Measurements from ENCODE around the gene P3H2.

P3H2 gene

DNA sequence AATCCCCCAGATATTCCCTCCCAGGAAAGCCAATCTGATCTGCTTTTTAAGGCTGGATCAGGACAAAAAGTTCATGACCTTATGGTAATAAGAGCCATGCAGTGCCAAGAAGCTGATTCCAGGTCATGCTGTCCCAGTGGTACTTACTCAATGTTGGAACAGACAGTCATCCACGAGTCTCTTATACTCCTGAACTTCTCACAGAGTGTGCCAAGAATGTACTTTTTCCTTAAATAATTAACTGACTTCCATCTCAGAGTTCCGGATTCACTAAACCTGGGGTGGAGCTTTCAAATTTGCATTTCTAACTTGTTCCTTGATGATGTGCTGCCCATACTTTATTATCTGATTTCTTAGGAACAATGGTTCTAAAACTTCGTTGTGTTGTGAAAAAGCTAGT, 3.4 kb upstream of the P3H2 start:
- no peak for DNase-seq (ENCODE audit: low spot score)

DNA sequence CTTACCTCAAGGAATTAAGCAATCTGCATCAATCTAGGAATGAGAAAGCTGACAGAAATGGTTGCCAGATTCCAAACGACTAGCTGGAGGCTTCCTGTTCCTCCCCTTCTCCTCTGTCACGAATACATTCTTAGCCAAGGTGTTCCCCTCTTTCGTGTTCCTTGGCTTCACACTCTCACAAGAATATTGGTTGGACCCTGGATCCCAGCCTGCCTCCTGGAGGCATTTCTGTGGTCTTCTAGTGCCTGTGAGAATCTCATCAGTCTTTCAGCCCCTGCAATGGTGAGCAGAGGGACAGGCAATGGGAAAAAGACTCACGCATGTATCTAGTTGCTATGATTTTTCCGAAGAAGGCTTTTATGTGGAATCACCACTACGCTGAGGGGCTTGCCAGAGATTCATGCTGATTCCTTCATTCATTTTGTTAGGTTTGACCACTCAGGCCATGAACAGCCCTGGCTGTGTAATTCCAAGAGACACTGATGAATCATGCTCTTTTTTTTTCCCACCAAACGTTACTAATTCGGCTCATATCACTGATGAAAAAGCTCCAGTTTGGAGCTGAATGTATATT, 1.6 kb upstream of the P3H2 start:
- no peak for DNase-seq (ENCODE audit: low spot score)

DNA sequence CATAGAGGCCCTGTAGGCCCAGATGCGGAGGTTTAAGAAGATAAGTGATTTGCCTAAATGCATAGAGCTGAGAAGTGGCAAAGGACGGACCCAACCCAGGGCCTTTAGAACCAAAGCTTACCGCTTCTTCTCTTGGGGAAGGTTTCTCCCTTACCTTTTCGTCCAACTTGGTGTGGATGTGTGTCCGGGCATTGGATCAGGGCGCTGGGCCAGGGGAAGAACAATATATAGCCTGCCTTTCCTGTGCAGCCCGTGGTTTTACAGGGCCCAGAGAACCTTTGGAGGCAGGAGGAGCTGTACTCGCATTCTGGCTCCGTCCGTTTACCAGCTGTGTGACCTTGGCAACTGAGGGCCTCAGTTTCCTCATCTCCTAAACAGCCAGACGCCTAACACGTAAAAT, 686 bp upstream of the P3H2 start:
- no peak for DNase-seq (ENCODE audit: low spot score)

DNA sequence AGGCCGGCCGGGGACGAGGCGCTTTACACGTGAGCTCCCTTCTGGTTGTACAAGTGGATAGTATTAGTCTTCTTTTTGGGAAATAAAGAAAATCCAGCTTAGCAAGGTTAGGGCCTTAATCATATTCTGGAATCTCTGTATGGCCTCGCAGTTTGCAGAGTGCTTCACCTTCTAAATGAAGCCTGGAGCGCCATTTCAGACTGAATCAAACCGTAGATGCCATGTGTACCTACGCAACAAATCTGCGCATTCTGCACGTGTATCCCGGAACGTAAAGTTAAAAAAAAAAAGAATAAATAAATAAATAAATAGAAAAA, 322 bp upstream of the P3H2 start:
- no peak for DNase-seq (ENCODE audit: low spot score)

GRCh38 chr3:190119461-190120268, 1.0 kb downstream of the P3H2 start:
- DNase-seq (ENCODE audit: low spot score), result no peak

DNA sequence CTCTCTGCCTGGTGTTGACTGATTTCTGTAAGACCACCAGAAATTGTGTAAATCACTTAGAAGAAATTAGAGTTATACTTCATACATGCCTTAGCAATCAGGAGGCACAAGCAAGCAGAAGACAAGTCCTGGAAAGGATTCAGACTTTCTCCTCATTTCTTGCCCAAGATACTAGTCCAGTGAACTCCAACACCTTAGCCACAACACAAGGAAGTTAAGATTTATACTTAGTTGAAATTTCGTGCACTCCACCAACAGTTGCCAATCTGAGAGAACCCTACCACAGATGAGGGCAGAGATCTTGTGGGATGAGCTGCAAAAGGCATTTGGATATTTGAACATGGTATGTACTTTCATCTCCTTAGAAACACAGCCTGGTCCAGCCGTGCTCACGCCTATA, 2.3 kb downstream of the P3H2 start:
- DNase-seq (ENCODE audit: low spot score), result no peak

- DNase-seq (ENCODE audit: low spot score), result no peak
These were observed 2.7 kb downstream of the P3H2 start for GRCh38 chr3:190117981-190118380.

GRCh38 chr3:190116551-190117067, 4.1 kb downstream of the P3H2 start:
- DNase-seq (ENCODE audit: low spot score), result peak; percentile 12

- DNase-seq (ENCODE audit: low spot score), result no peak
These were observed 9.9 kb downstream of the P3H2 start for GRCh38 chr3:190110826-190111225.

DNA sequence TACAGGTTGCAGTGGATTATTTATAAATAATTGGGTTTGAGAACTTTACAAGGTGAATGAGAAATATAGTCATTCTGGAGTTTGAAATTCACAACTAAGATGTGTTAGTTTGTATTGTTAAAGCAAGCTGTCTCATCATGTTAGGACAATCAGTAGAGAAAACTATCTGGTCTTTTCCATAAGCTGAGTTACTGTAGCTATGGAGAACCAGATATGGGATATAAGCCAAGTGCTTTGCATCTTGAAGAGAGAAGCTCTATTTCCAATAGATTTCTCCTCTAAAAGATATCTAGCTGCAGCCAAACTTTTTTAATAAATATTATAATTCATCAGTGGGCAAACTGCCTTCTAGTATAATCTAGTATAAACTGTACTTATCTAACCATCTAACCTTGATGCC, 11.3 kb downstream of the P3H2 start:
- no peak for DNase-seq (ENCODE audit: low spot score)

DNA sequence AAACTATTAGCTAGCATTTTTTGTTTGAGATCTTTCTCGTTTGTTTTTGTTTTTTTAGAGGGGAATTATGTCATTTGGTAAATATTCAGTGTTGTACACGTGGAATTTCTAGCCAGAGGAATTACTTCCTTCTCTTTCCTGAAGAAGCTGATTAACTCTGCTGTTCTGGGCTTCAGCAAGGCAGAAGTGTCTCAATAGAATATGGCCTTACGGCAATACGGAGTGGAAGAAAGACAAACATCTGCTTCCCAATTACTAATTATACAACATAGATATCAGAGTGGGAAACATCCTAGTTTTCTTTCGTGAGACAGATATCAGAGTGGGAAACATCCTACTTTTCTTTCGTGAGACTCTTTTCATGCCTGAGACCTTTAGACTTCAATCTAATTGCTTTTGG, 11.9 kb downstream of the P3H2 start:
- no peak for DNase-seq (ENCODE audit: low spot score)

- no peak for DNase-seq (ENCODE audit: low spot score)
These were observed 14.8 kb downstream of the P3H2 start for GRCh38 chr3:190105876-190106275.

DNA sequence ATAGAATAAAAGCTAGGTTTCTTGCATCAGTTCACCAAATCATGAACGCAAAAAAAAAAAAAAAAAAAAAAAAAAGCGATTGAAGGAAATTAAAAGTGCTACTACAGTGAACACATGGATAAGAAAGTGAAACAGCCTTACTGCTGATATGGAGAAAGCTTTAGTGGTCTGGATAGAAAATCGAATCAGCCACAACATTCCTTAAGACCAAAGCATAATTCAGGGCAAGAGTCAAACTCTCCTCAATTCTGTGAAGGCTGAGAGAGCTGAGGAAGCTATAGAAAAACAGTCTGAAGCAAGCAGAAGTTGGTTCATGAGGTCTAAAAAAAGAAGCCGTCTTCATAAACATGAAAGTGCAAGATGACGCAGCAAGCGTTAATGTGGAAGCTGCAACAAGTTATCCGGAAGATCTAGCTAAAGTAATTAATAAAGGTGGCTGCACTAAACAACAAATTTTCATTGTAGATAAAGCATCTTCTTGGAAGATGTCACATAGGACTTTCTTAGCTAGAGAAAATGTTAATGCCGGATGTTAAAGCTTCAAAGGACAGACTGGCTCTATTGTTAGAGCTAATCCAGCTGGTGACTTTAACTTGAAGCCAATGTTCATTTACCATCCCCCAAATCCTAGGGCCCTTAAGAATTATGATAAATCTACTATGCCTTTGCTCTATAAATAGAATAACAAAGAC, 19.2 kb downstream of the P3H2 start:
- DNase-seq (ENCODE audit: low spot score), result no peak

DNA sequence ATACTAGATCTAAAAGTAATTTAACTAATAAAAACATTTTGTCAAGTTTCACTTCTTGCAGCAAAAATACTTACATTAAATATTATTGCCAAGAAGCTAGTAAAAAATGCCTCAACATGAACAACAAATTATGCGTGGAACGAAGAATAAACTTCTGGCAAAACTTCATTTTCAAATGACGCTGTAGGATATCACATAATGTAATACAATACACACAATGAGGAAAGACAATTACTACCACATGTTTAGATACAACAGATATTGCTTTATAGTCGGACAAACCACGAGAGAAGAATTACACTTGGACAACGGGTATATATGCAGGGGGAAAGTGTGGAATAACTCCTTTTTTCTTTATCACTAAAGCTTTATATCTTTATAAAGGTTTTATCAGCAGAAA, 21.6 kb downstream of the P3H2 start:
- no peak for DNase-seq (ENCODE audit: low spot score)

DNA sequence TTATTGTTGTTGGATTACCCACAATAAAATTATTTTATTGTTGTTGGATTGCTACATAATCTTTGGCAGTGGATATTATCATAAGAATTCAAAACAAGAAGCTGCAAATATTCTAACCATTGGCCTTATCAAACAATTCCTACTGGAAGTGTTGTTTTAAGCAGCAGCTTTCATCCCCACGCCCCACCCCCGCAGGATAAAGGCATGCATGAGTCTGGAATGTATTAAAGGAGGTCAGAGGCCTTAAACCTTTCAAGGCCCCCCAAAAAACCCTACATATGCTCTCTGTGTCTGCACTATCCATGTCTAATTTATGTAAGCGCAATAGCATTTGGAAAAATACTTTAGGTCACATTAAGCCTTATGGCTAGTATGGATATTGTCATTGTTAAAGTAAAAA, 23.1 kb downstream of the P3H2 start:
- DNase-seq (ENCODE audit: low spot score), result no peak

DNA sequence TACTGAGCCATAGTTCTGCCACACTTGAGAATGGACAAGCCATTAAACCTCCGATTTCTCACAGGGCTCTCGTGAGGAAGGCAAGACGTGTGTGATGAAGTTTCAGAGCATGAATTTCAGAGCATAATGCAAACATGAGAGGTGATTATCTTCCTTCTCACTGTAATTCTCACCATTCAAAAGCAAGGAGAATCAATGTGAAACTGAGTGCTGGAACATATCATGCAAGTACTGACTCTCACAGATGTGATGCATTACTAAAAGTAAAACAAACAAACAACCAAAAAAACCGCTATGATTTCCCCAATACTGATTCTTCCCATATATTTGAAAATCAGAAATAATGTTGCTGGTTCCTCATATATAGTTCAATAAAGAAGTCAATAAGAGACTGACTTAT, 23.7 kb downstream of the P3H2 start:
- DNase-seq (ENCODE audit: low spot score), result no peak

DNA sequence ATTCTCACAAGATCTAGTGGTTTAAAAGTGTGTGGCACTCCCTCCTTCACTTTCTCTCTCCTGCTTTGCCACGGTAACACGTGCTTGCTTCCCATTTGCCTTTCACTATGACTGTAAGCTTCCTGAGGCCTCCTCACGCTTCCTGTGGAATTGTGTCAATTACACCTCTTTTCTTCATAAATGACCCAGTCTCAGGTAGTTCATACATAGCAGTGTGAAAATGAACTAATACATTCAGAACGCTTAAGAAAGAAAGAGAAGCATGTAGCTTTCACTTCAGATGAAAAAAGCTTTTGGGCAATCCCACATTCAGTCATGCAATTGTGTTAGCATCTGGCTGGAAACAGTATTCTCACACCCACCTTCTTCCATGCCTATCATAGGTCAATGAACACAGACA, 24.4 kb downstream of the P3H2 start:
- no peak for DNase-seq (ENCODE audit: low spot score)

- no peak for DNase-seq (ENCODE audit: low spot score)
These were observed 26.5 kb downstream of the P3H2 start for GRCh38 chr3:190094160-190094718.

DNA sequence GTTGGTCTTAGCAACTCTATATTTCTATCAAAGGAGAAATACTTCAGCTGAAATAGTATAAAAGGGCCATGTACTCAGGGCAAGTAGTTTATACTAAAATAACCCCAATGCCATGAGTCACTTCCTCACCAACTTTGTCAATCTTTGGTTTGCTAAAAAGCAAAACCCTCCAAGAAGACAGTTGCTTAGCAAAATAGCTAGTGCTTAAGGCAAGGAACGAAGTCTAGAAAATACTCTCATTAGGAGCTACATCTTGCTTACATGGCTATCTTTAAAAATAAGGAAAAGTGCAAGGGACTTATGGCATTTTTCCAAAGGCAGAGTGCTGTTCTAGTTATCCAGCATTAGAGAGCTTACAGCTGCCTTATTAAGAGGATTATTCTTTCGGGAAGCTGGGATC, 28.4 kb downstream of the P3H2 start:
- DNase-seq (ENCODE audit: low spot score), result no peak

DNA sequence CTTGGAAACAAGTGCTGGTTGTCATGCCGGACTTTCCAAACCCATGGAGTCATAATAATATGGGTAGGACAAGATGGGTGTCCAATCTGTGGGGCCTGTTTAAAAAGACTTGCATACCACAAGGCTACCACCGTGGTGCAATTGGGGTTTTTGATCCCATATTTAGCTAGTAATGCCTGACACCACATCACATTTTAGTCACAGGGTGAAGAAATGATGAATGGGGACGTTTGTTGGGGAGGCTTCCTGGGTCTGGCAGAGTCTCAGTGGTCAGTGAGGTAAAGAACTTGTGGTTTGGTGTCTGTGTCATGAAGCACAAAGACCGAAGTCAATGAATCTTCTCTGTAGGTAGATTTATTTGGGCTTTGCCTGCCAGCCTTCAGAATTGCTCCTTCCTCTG, 31.0 kb downstream of the P3H2 start:
- DNase-seq (ENCODE audit: low spot score), result no peak

GRCh38 chr3:190088890-190089289, 31.8 kb downstream of the P3H2 start:
- no peak for DNase-seq (ENCODE audit: low spot score)

GRCh38 chr3:190086191-190086590, 34.5 kb downstream of the P3H2 start:
- peak; percentile 60 for DNase-seq (ENCODE audit: low spot score)

GRCh38 chr3:190084983-190085382, 35.7 kb downstream of the P3H2 start:
- DNase-seq (ENCODE audit: low spot score), result no peak

Data from iPS-NIHi11 (cell line).